Measurements from ENCODE around the gene DLG1. TPM values are rescaled to one million over a fixed set of nuclear protein-coding genes. Genes with fewer than 3 reads are reported as not detected.

Gene DLG1
- total RNA-seq, 1 experiment from 2014 or later: 89.8 TPM

GRCh38 chr3:197181741-197182140 lies 116.7 kb downstream of the DLG1 start:
- no peaks in the 10 kb centered on the region for H3K36me3 ChIP-seq (ENCODE audit: control insufficient read depth in 1 of 2, insufficient read depth in 2 of 2, low read length in 2 of 2)
- RAD21 ChIA-PET (ENCODE audit: low non-redundant PET in 1 of 2, low total read pairs in 2 of 2, uncharacterized antibody in 2 of 2, unreplicated experiment in 2 of 2): no interaction called here

More at GRCh38 chr3:197181741-197182140, 116.7 kb downstream of the DLG1 start:
- Histone ChIP-seq H3K4me2 (ENCODE audit: low read length) (no peak overlapping the region), H3K9me3 (ENCODE audit: control insufficient read depth in 1 of 2, insufficient read depth in 1 of 2, low read depth in 1 of 2, low read length in 2 of 2) (no peaks in the 10 kb centered on the region), H3K9ac (ENCODE audit: low read length) (no peak overlapping the region), H3K4me1 (ENCODE audit: control insufficient read depth in 1 of 2, insufficient read depth in 2 of 2, low read length in 2 of 2) (no peaks in the 10 kb centered on the region), H4K20me1 (ENCODE audit: insufficient read depth) (peaks cover 7% of the 10 kb centered on the region; the same call in 1 of the 2 replicates), H3K4me3 (replicated peaks in 1 of 2; ENCODE audit: low read depth in 1 of 2, low read length in 2 of 2) (no peak overlapping the region), H3K79me2 (ENCODE audit: insufficient read depth, low read length) (peaks cover 83% of the 10 kb centered on the region), H3K9me2 (ENCODE audit: insufficient read depth) (no peaks in the 10 kb centered on the region), H3K27ac (ENCODE audit: low read depth, low read length) (no peak overlapping the region), H3K27me3 (ENCODE audit: insufficient read depth, low read length) (no peaks in the 10 kb centered on the region), H2AFZ (ENCODE audit: low read depth, low read length, poor library complexity, severe bottlenecking) (no peak overlapping the region)
- TF ChIP-seq REST (IDR thresholded peaks at IDR 0.05; ENCODE audit: low read depth) (no peak), SRF (IDR thresholded peaks at IDR 0.05; ENCODE audit: low read depth) (no peak)
- no peak for DNase-seq (ENCODE audit: low read depth, low spot score)
- POLR2A ChIA-PET: no interaction called here
- CTCF ChIA-PET: interaction anchor here (1.0 kb wide), 1 partner anchor 320 kb away, joined by 3 read pairs; no protein-coding TSS in a partner anchor
- no TSS peak for BruUV-seq (replicated peaks)
- ATAC-seq: no peak
- intact Hi-C loops (cut with micrococcal nuclease): loop anchor here (10.0 kb wide), 2 partner anchors 577 to 657 kb away; no protein-coding TSS in a partner anchor

All from HCT116 (cell line).